Adrenal gland (tissue), 12 donors: ENCODE data around the gene ARPC4. TPM values are rescaled to one million over a fixed set of nuclear protein-coding genes. Genes with fewer than 3 reads are reported as not detected.

ENCODE experiments used
- DNase-seq, 7 donors: peaks; one replicate each; pipeline ENCODE4 v3.0.0-alpha.2; 2019 to 2020
- H3K27ac ChIP-seq, 5 donors: fragments of 200-600 bp; sonication (generic) in 4 of 5; 1 replicate in 3 of 5; 2 replicates in 2 of 5; pipeline versions ENCODE4 v1.5.1 to v1.8.0; 2016 to 2020; ENCODE audit warnings: mild to moderate bottlenecking in 1 of 5
- H3K27me3 ChIP-seq: fragments of 200-600 bp; 2 replicates; pipeline ENCODE4 v1.8.0; 2021
- H3K36me3 ChIP-seq, 2 donors: fragments of 200-600 bp; replicated peaks in 1 of 2; 1 replicate in 1 of 2; 2 replicates in 1 of 2; pipeline versions ENCODE4 v1.5.1 to v1.8.0; 2018 to 2022
- H3K4me1 ChIP-seq, 2 donors: fragments of 200-600 bp; replicated peaks in 1 of 2; 1 replicate in 1 of 2; 2 replicates in 1 of 2; pipeline versions ENCODE4 v1.5.1 to v1.8.0; 2018 to 2021
- H3K4me3 ChIP-seq, 4 donors: fragments of 200-600 bp; sonication (generic) in 3 of 4; one replicate each; pipeline ENCODE4 v1.5.1; 2016 to 2018
- H3K9me3 ChIP-seq, 3 donors: fragments of 200-600 bp; sonication (generic) in 1 of 3; replicated peaks in 1 of 3; 1 replicate in 2 of 3; 2 replicates in 1 of 3; pipeline versions ENCODE4 v1.5.1 to v1.8.0; 2016 to 2021
- CTCF ChIP-seq, 6 experiments: fragments of 450-650 bp in 4 of 6; fragments of 200-600 bp in 2 of 6; sonication (generic) in 1 of 6; IDR thresholded peaks; 1 replicate in 5 of 6; 2 replicates in 1 of 6; pipeline versions ENCODE4 v1.5.1 to v1.8.0; 2016 to 2021; ENCODE audit warnings: antibody characterized with exemption in 6 of 6, mild to moderate bottlenecking in 2 of 6, moderate library complexity in 1 of 6
- POLR2A ChIP-seq, 2 donors: fragments of 450-650 bp; IDR thresholded peaks; one replicate each; pipeline ENCODE4 v1.6.1; 2017; ENCODE audit warnings: antibody characterized with exemption in 2 of 2, mild to moderate bottlenecking in 2 of 2, moderate library complexity in 1 of 2
- WGBS, 4 donors: extraction: QIAGEN DNeasy Blood & Tissue Kit in 2 of 4; methylation state at CpG; one replicate each; pipeline versions ENCODE4 v1.1.5 to v1.1.7; 2013 to 2017; 5-methylcytosine and 5-hydroxymethylcytosine counted together
- intact Hi-C, 2 donors: fragments of 100-400 bp; cut with DNase I; formaldehyde crosslinking; loops; one replicate each; pipeline versions ENCODE4 v1.14.1 to v1.15.0; 2022 to 2023
- polyA plus RNA-seq, 3 donors: library from polyadenylated mRNA; stranded (reverse); fragments of 200-250 nt in 2 of 3; fragments of 350-450 nt in 1 of 3; fragmentation: Illumina TruSeq in 1 of 3; extraction: RNeasy Lipid Tissue Mini Kit (QIAGEN cat#74804) in 1 of 3; gene quantifications; one replicate each; pipeline ENCODE4 v1.2.3, GENCODE V29; 2013 to 2014
- total RNA-seq, 9 donors: library from RNA; depleted of rRNA in 4 of 9; stranded (reverse); fragments of >200 nt in 4 of 9; fragments of 120-200 nt in 1 of 9; fragmentation: NEBNext Ultra II Directional in 1 of 9; extraction: Animal tissue kit (Norgen Biotek cat#: 25700) in 1 of 9; gene quantifications; one replicate each; pipeline versions ENCODE4 v1.1.0 to v1.2.4, GENCODE V29; 2013 to 2023
- donor health status: healthy with polysubstance abuse.
- donor health status: Bipolar disorder and iron deficiency.
- donor health status: DM: yes; HTN: yes; CAD: no.
- donor health status: DM: no; HTN: no; CAD: no.
- donor health status: DM: no; HTN: no; CAD: no.
- donor health status: DM: yes; HTN: yes; CAD: no.

ARPC4 gene
- total and polyA plus RNA-seq, 12 donors, result 75.8 to 249 (median 176) TPM

GRCh38 chr3:9806137-9806536, 13.3 kb downstream of the ARPC4 start:
- Histone ChIP-seq H3K9me3 (no peaks in the 10 kb centered on the region), H3K27ac (no peak overlapping the region), H3K4me1 (peaks cover 0 to 15% of the 10 kb centered on the region in 2 donors), H3K36me3 (peaks cover 0 to 62% of the 10 kb centered on the region in 2 donors), H3K4me3 (no peak overlapping the region), H3K27me3 (no peaks in the 10 kb centered on the region)
- intact Hi-C loops, result loop anchor here in 1 of 2 donors (10.0 kb wide), 1 partner anchor 51 kb away; no protein-coding TSS in a partner anchor
- 79 to 85% (median 84%) methylated on average over 9 to 12 of the region's 12 CpGs for WGBS, 4 donors
- DNase-seq, result no peak
- TF ChIP-seq POLR2A (IDR thresholded peaks at IDR 0.05) (no peak), CTCF (IDR thresholded peaks at IDR 0.05) (no peak)

- Histone ChIP-seq H3K36me3 (peaks cover 0 to 54% of the 10 kb centered on the region in 2 donors), H3K4me3 (no peak overlapping the region), H3K27ac (no peak overlapping the region), H3K4me1 (peaks cover 0 to 15% of the 10 kb centered on the region in 2 donors), H3K9me3 (no peaks in the 10 kb centered on the region), H3K27me3 (no peaks in the 10 kb centered on the region)
- DNase-seq, result no peak
- TF ChIP-seq POLR2A (IDR thresholded peaks at IDR 0.05) (no peak), CTCF (IDR thresholded peaks at IDR 0.05) (no peak)
- WGBS, 4 donors, result 88 to 91% (median 91%) methylated on average over 6 to 7 of the region's 7 CpGs
- intact Hi-C loops, result loop anchor here in 1 of 2 donors (10.0 kb wide), 1 partner anchor 52 kb away; no protein-coding TSS in a partner anchor
Observed at GRCh38 chr3:9806688-9807589, 14.1 kb downstream of the ARPC4 start.

- no peak overlapping the region for H3K27ac ChIP-seq
- no peak for DNase-seq
- intact Hi-C loops, result loop anchor here in 1 of 2 donors (10.0 kb wide), 1 partner anchor 53 kb away; no protein-coding TSS in a partner anchor
- peaks cover 0 to 46% of the 10 kb centered on the region in 2 donors for H3K36me3 ChIP-seq
- TF ChIP-seq CTCF (IDR thresholded peaks at IDR 0.05) (no peak), POLR2A (IDR thresholded peaks at IDR 0.05) (no peak)
- H3K4me3 ChIP-seq, result no peak overlapping the region
- H3K27me3 ChIP-seq, result no peaks in the 10 kb centered on the region
- peaks cover 0 to 15% of the 10 kb centered on the region in 2 donors for H3K4me1 ChIP-seq
- no peaks in the 10 kb centered on the region for H3K9me3 ChIP-seq
- 84 to 100% (median 93%) methylated on average over 1 to 2 of the region's 2 CpGs for WGBS, 4 donors
Observed at GRCh38 chr3:9807981-9808344, 15.1 kb downstream of the ARPC4 start.

DNA sequence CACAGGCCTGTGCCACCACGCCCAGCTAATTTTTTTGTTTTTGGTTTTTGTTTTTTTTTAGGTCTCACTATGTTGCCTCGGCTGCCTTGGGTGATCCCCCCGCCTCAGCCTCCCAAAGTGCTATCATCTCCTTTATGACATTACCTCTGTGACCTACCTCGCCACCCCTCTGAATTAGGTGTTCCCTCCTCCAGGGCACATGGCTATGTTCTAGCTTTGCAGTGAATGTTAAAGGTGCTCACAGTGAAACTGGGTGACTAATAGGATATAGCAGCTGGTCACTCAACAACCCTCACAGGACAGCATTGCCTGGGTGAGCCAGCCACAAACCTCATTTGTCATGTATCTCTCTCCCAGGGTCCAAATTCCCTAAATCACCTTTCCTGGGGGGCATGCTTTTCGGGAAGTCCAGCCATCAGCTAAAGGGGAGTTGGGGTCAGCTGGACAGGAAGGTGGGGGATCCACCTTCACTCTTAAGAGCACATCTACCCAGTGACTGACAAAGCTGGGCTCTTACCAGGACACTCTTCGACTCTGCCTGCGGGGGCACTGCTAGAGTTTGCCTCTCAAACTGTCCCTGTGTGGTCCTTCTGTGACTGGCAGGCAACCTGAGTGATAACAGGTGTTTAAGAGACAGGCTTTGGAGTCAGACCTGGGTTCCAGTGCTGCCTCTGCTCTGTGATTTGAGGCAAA, 15.6 kb downstream of the ARPC4 start:
- H3K9me3 ChIP-seq, result no peaks in the 10 kb centered on the region
- H3K27ac ChIP-seq, result peak overlapping the region in 3 of 5 donors; percentile 87 to 93 (median 89)
- H3K4me1 ChIP-seq, result peaks cover 0 to 15% of the 10 kb centered on the region in 2 donors
- H3K27me3 ChIP-seq, result no peaks in the 10 kb centered on the region
- H3K36me3 ChIP-seq, result peaks cover 0 to 41% of the 10 kb centered on the region in 2 donors
- intact Hi-C loops, result loop anchor here in 1 of 2 donors (10.0 kb wide), 1 partner anchor 54 kb away; no protein-coding TSS in a partner anchor
- TF ChIP-seq POLR2A (IDR thresholded peaks at IDR 0.05), result no peak
- TF ChIP-seq CTCF (IDR thresholded peaks at IDR 0.05), result peak in 2 of 6 experiments; percentile 4 to 13
- H3K4me3 ChIP-seq, result no peak overlapping the region
- WGBS, 4 donors, result 68 to 90% (median 81%) methylated on average over 5 to 7 of the region's 7 CpGs
- DNase-seq, result no peak
